Measurements from ENCODE around the gene CCDC154.

DNA sequence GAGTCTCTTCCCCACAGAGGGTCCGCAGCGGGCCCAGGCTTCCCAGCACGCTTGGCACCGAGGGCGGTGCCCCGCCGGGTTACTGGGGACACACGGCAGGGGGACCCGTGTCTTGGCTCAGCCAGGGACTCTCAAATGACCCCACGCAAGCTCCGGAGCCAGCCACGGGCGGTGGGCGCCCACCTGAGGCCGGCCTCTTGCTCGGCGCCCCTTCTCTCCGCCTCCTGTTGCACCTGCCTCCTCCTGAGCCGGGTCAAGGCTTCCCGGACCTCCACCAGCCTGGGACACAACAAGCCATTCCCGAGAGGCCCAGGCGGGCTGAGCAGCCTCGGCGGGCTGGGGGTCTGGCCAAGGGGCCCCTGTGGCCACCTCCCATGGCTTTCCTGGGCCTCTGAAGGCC, 1.7 kb downstream of the CCDC154 start:
- no peak for TF ChIP-seq CTCF (IDR thresholded peaks at IDR 0.05)
- TF ChIP-seq EZH2phosphoT487 (IDR thresholded peaks at IDR 0.05), result no peak
- TF ChIP-seq EZH2 (IDR thresholded peaks at IDR 0.05), result no peak
